Liver (tissue), 2 donors: Measurements from ENCODE around the gene ETF1.
"Not testable (repeated sequence)": the region's sequence is repeated elsewhere in the genome, so short reads cannot be mapped to it uniquely, and the experiment has no call there.

ENCODE experiments used
- YY1 ChIP-seq: IDR thresholded peaks from 2 replicates; pipeline ENCODE4 v1.6.1; 2016; ENCODE audit warnings: antibody characterized with exemption, mild to moderate bottlenecking
- TF ChIP-seq, protein P1 (sequence below): fragments of 150-350 bp; IDR thresholded peaks from 2 replicates; pipeline ENCODE4 v1.5.1; 2017; ENCODE audit warnings: improper control_type of control experiment, low read depth, low read length; ENCODE audit not compliant: missing input control
- TF ChIP-seq, protein P2 (sequence below): IDR thresholded peaks from 2 replicates; pipeline ENCODE4 v1.6.1; 2016; ENCODE audit warnings: antibody characterized with exemption
- donor health status: healthy.

DNA sequence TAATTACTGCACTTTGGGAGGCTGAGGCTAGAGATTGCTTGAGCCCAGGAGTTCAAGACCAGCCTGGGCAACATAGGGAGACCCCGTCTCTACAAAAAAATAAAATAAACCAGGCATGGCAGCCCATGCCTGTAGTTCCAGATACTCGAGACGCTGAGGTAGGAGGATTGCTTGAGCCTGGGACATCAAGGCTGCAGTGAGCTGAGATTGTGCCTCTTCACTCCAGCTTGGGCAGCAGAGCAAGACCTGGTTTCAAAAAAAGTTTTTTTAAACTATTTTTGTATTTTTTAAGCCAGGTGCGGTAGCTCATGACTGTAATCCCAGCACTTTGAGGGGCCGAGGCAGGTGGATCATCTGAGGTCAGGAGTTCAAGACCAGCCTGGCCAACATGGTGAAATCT lies 69.9 kb downstream of the ETF1 start:
- TF ChIP-seq, protein P1, sequence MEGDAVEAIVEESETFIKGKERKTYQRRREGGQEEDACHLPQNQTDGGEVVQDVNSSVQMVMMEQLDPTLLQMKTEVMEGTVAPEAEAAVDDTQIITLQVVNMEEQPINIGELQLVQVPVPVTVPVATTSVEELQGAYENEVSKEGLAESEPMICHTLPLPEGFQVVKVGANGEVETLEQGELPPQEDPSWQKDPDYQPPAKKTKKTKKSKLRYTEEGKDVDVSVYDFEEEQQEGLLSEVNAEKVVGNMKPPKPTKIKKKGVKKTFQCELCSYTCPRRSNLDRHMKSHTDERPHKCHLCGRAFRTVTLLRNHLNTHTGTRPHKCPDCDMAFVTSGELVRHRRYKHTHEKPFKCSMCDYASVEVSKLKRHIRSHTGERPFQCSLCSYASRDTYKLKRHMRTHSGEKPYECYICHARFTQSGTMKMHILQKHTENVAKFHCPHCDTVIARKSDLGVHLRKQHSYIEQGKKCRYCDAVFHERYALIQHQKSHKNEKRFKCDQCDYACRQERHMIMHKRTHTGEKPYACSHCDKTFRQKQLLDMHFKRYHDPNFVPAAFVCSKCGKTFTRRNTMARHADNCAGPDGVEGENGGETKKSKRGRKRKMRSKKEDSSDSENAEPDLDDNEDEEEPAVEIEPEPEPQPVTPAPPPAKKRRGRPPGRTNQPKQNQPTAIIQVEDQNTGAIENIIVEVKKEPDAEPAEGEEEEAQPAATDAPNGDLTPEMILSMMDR = not testable (repeated sequence)
- not testable (repeated sequence) for TF ChIP-seq YY1
- TF ChIP-seq, protein P2, sequence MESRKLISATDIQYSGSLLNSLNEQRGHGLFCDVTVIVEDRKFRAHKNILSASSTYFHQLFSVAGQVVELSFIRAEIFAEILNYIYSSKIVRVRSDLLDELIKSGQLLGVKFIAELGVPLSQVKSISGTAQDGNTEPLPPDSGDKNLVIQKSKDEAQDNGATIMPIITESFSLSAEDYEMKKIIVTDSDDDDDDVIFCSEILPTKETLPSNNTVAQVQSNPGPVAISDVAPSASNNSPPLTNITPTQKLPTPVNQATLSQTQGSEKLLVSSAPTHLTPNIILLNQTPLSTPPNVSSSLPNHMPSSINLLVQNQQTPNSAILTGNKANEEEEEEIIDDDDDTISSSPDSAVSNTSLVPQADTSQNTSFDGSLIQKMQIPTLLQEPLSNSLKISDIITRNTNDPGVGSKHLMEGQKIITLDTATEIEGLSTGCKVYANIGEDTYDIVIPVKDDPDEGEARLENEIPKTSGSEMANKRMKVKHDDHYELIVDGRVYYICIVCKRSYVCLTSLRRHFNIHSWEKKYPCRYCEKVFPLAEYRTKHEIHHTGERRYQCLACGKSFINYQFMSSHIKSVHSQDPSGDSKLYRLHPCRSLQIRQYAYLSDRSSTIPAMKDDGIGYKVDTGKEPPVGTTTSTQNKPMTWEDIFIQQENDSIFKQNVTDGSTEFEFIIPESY = not testable (repeated sequence)
